Bone marrow (tissue), 2 donors: ENCODE data around the gene ACSBG1.

Source experiments
- DNase-seq, 2 donors: peaks; one replicate each; lab custom pipeline; 2025; lab: John Stamatoyannopoulos, UW

Gene ACSBG1, protein sequence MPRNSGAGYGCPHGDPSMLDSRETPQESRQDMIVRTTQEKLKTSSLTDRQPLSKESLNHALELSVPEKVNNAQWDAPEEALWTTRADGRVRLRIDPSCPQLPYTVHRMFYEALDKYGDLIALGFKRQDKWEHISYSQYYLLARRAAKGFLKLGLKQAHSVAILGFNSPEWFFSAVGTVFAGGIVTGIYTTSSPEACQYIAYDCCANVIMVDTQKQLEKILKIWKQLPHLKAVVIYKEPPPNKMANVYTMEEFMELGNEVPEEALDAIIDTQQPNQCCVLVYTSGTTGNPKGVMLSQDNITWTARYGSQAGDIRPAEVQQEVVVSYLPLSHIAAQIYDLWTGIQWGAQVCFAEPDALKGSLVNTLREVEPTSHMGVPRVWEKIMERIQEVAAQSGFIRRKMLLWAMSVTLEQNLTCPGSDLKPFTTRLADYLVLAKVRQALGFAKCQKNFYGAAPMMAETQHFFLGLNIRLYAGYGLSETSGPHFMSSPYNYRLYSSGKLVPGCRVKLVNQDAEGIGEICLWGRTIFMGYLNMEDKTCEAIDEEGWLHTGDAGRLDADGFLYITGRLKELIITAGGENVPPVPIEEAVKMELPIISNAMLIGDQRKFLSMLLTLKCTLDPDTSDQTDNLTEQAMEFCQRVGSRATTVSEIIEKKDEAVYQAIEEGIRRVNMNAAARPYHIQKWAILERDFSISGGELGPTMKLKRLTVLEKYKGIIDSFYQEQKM

DNA sequence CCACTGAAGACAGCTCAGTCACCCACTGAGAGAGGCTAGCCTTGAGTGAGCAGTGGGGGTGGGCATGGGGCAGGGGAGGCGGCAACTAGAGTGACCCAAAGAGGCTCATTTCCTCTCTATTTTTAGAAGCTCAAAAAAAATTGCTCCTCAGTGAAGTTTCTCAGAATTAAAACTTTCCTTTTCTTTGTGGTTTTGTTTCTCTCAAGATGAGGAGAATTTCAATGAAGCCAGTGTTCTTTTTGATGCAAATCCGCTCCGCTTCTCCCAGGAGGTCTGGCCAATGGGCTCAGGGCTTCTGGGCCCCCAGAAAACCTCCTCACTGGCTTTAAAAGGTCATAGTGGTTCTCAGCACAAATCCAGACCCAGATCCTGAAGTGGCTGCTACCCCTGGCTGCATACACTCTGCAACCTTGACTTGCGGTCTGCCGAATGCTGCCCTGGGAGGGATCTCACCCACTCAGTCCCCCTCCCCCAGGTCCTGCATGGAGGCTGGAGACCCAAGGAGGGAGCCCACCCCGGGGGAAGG is at the start of gene ACSBG1:
ACSBG1 (minus strand) TSS at position 51 of the 526 bp plus-strand sequence. CDS start 64 bp downstream, outside the sequence.
- DNase-seq, result no peak

DNA sequence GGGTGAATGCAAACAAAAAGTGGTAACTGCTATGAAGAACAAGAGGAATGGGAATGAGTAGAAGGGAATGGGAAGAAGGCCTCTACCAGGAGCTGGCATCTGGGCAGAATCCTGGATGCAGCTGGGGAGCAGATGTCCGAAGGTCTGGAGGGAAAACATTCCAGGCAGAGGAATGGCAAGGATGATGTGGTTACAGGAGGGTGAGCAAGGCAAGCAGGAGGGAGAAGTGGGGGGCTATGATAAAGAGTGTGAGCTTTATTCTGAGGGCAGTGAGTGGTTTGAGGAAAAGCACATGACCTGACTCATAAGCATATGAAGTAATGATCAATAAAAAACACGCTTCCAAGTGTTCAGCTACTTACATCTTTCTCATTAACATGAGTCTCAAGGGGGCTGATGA is 48.0 kb upstream of the ACSBG1 start:
- no peak for DNase-seq

- DNase-seq, result no peak
Measured at GRCh38 chr15:78280319-78281072, 46.1 kb upstream of the ACSBG1 start.

DNA sequence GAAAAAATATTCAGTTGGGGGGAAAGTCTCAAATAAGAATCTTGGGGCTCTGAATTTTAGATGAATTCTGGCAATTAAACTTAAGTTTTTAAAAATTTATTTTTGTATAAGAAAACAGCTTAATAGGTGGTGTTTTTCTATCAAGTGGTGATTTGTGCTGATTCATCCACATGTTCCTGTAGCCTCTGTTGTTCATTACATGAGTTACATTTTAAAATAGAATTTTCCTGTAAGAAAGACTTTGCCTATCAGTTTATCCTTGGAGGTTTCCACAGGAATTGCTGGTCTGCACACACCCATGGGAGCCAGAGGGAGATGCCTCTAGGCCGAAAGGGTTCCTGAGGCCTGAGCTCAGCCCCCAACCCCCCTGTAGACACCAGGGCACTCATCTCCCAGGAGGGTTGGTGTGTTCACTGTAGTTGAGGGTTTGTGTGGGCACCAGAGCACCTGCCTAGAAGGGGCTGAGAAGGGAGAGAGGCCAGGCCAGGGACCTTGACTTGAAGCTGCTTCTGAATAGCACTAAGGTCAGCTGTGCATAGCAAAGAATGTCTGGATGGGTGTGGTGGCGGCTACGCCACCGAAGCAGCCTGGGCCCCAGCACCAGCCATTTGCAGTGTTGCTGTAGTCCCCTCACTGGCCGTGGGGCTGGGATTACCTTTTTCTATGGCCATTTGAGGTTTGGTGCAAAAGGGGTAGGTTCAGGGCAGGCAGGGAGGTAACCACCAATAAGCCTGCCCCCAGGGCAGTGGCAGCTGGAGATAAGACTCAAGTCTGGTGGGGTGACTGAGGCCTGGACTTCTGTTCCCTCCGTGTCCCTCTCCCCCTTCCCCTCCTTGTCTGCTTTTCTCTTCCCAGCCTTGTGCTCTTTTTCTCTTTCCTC is 41.9 kb upstream of the ACSBG1 start:
- DNase-seq, result no peak

DNA sequence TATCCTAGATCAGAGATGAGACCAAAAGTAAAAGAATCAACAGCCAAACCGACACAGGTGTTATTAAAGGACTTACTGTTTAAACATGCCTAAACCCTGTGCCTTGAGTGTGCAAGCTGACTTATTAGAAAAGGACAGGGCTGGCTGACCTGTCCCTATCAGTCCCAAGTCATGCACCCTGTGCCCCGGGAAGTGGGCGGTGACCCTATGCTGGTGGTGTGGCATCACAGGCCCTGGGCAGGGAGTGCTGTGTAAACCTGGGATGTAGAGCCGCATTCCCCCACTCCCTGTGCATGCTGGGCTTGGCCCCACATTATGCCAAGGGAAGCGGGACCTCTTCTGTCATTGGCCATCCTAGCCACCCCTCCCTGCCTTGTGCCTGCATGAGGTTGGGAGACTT is 40.6 kb upstream of the ACSBG1 start:
- no peak for DNase-seq

GRCh38 chr15:78272776-78273175 is 38.4 kb upstream of the ACSBG1 start:
- no peak for DNase-seq

DNA sequence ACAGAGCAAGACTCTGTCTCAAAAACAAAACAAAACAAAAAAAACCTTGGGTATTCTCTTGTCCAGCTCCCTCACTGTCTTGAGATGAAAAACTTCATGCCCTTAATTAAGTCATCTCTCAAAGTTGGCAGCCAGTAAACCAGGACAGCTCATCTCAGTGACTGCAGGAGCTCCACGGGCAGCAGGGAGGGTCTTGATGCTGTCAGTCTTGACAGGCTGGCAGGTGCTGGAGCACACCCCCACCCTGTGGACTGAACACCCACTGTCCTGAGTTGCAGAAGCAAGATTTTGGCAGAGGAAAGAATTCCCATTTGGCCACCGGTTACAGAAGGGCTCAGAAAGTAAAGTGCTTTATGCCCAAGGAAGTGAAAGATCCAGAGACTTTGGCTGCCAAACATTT is 38.0 kb upstream of the ACSBG1 start:
- DNase-seq, result no peak

DNA sequence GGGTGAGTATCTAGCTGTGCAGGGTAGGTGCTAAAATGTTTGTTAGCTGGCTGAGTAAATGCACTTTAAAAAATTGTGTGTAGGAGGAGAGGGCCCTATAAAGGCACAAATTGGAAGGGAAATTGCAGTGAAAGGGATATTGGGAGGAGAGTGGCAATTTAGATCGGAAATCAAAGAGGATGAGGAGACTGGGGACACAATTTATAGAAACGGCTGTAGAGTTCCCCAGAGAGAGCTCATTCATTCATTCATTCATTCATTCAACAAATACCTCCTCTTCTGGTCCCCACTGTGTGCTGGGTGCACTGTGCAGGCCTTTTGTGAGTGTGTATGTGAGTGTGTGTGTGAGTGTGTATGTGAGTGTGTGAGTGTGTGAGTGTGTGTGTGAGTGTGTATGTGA is 32.4 kb upstream of the ACSBG1 start:
- DNase-seq, result no peak

- no peak for DNase-seq
Measured at GRCh38 chr15:78266229-78266628, 31.9 kb upstream of the ACSBG1 start.

DNA sequence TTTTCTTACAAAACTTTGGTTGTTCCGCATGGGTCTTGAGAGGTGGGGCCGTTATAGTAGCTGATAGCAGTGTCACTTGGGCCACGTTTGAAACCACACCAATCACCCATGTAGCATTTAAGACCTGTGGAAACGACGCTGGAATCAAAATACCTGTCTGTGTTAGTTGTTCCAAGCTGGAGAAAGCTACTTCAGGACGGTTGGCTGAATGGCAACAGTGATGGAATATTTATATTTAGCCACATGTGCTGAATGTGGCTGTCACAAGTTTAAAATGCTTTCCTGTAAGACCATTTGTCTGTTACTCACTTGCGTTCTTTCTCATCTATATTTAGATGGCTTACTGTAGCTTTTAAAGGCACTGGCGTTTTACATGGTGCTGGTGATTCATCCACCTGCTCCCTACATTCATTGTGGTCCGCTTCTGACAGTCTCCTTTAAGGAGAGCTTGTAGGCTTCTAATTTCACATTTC is 31.4 kb upstream of the ACSBG1 start:
- DNase-seq, result no peak

DNA sequence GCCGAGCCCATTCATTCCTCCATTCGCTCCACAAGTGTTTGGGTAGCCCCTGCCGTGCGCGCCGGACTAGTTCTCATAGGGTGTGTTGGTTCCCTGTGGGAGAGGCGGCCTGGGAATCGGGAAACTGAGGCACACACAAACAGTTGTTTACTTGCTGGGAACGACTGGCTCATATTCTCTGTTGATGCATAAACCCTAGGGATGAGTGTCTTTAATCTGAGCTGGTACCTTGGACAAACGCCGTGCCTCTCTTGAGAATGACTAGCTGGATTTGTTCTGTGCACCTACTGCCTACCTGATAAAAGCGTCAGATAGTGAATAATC is 30.7 kb upstream of the ACSBG1 start:
- no peak for DNase-seq

GRCh38 chr15:78264304-78265136 is 30.2 kb upstream of the ACSBG1 start, which contains the start of gene DNAJA4:
DNAJA4 (plus strand) TSS chr15:78264562; CDS start chr15:78264764, 202 bp downstream.
- DNase-seq, result peak in 1 of 2 donors; percentile 59

- DNase-seq, result no peak
Measured at GRCh38 chr15:78263907-78264303, 29.5 kb upstream of the ACSBG1 start.

- DNase-seq, result no peak
Measured at GRCh38 chr15:78263351-78263781, 29.0 kb upstream of the ACSBG1 start.

DNA sequence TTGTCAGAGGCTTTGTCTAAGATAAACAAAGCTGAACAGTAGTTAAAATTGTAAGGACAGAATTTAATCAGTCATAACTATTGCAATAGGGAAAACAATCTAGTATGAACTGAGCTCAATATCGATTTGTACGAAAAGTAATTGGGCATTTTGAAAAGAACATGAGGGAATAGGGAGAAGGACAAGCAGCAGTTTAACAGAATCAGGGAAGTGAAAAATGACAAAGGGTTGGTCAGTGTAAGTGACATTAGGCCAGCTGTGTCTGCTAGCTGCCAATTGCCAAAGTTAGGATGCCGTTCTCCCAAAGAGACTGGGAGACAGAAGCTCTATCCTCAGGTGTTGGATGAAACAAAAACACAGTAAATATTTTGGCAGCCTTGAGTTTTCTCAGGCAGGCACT is 26.7 kb upstream of the ACSBG1 start:
- DNase-seq, result no peak

DNA sequence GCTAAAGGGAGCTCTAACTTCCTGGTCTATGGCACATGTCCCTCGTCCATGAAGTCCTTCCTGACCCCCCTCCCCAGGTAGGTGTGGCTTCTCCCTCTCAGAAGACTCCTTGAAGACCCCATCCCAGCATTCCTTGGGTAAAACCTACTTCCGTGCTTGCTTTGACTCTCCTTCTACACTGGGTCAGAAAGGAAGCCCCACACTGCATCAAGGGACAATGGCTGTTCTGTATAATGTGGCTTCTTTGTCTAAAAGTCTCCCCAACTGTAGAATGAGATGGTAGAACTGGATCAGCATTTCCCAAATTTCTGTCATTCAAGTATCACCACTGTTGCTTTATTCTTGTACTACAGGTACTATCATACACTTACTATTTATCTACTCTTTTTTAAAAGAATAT is 26.1 kb upstream of the ACSBG1 start:
- no peak for DNase-seq

DNA sequence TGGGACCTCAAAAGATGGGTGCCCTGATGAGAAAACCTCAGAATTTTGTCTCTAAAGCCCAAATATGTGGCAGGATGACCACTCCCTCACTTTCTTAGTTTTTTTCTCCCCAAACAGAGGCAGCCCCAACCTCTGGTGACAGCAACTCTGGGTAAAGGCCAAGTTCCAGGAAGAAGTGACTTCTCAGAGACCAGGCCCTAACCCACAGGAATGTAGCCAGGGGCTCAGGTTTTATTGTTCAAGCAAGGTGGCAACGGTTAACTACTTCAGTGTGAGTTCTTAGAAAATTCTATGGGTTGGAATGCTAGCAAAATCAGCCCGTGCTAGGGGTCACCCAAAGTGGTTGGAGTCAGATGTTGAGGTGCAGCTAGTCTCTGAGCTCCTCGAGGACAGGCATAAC is 24.9 kb upstream of the ACSBG1 start:
- DNase-seq, result no peak

DNA sequence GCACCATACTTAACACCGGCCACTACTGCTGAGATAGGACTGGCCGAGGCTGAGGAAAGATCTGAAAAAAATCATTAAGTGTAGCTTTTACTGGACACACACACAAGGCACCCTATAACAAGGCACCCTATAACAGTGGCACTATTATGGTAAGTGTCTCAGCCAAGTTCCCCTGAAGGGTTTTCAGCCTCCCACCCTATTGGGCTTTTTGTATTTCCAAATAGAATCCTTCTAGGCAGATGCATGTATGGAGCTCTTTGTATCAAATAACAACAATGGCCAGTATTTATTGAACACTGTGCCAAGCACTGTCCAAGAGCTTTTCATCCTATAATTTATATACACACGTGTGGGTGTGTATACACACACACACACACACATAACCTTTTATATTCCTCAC is 23.3 kb upstream of the ACSBG1 start:
- DNase-seq, result no peak

GRCh38 chr15:78256044-78256437 is 21.7 kb upstream of the ACSBG1 start:
- no peak for DNase-seq

DNA sequence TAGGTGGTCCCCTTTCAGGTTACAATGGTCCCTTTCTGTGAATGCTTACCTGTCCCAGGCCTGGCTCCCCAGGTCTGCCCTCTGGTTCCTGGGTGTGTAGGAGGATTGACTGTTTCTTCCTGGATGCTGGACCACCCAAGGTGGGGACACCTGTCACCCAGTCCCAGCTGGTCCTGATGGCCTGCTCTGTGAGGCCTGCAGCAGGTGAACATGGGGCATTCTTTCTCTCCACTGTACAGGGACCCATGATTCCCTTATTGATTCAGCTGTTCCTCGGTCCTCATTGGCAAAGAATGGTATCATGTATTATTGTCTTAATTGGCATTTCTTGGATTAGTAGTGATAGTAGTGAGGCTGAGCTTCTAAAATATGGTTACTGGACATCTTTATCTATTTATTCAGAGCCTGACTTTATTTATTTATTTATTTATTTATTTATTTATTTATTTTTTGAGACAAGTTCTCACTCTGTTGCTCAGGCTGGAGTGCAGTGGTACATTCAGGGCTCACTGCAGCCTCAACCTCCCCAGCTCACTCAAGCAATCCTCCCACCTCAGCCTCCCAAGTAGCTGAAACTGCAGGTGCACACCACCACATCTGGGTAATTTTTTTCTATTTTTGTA is 21.2 kb upstream of the ACSBG1 start:
- no peak for DNase-seq
